KOPT-K1 (cell line): ENCODE measurements around the gene F11R.
"Not testable (repeated sequence)": the region's sequence is repeated elsewhere in the genome, so short reads cannot be mapped to it uniquely, and the experiment has no call there.

Source experiments
- H3K27ac ChIP-seq: fragments of 200-600 bp; sonication (generic); 2 replicates; pipeline ENCODE4 v1.5.1; 2016; ENCODE audit warnings: antibody characterized with exemption, mild to moderate bottlenecking, low read depth, low read length; ENCODE audit not compliant: poor library complexity, severe bottlenecking
- H3K36me3 ChIP-seq: fragments of 200-600 bp; sonication (generic); 2 replicates; pipeline ENCODE4 v1.5.1; 2017; ENCODE audit warnings: antibody characterized with exemption, mild to moderate bottlenecking, low read length, moderate library complexity; ENCODE audit not compliant: insufficient read depth
- H3K9me3 ChIP-seq: fragments of 200-600 bp; sonication (generic); 2 replicates; pipeline ENCODE4 v1.5.1; 2017; ENCODE audit warnings: antibody characterized with exemption, low read length, mild to moderate bottlenecking; ENCODE audit not compliant: insufficient read depth, poor library complexity, severe bottlenecking

F11R gene

DNA sequence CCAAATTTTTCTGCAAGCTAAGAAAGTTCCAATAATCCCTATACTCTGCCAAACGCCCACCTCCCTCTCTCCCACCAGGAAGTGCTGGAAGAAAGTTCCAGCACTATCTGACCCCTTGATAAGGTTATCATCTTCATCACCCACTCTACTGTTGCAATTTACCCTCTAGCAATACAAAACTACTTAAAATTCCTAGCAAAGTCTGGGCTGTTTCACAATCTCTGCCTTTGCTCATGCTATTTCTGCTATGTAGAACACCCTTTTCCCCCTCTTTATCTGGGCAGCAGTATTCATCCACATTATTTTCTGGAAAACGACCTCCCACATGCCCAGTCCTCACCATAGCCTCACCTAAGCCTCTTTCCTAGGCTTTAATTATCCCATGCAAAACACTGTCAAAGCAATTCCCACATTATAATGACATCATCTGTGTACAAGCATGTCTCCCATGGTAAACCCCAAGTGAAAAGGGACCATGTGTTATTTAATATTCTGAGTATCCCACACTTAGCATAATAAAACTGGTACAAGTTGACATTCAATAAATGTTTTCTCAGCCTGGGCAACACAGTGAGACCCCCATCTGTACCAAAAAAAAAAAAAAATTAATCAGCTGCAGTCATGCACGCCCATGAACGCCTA lies 12.0 kb downstream of the F11R start:
- Histone ChIP-seq H3K9me3 (no peaks in the 10 kb centered on the region), H3K27ac (no peak overlapping the region), H3K36me3 (no peaks in the 10 kb centered on the region)

DNA sequence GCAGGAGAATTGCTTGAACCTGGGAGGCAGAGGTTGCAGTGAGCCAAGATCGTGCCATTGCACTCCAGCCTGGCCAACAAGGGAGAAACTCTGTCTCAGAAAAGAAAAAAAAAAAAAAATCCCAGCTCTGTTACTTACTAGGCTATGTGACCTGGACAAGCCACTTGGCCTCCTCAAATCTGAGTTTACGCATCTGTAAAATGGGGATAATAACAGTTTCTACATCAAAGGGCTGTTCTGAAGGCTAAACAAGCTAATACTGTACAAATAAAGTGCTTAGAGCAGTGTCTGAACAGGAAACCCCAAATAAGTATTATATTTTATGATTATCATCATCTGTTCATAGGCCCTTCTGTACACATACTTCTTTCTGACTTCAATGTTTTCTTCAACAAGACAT lies 13.6 kb downstream of the F11R start:
- Histone ChIP-seq H3K9me3 (no peaks in the 10 kb centered on the region), H3K36me3 (no peaks in the 10 kb centered on the region), H3K27ac (no peak overlapping the region)

DNA sequence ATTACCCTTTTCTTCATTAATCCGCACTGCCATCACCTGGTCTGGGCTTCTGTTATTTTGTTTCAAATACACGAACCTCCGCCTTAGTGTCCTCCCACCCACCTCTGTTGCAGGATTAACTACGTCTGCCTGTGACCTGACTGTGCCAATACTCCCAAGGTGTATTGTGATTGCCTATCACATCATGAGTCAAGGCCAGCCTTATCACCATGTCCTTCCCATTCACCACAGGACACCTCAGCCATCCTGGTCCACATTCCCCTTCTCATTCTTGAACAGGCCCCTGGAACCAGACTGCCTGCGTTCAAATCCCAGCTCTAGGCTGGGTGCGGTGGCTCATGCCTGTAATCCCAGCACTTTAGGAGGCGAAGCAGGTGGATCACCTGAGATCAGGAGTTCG lies 14.4 kb downstream of the F11R start:
- no peak overlapping the region for H3K27ac ChIP-seq
- H3K9me3 ChIP-seq: no peaks in the 10 kb centered on the region
- H3K36me3 ChIP-seq: no peaks in the 10 kb centered on the region

DNA sequence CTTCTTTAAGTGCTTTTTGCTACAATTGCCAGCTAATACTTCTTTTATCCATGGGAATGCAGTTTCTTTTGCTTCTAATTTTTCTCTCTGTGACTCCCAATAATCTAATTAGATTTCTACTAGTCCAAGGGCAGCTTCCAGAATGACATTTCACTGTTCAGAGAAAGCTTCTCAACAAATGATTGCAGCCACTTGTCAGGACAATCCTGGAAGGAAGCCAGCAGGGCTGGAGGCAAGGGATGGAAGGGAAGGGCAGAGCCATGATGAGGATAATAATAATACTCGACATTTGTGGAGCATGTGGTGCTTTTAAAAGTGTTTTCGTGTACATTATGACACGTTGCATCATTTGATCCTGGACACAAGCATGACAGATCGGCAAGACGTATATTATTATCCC lies 19.4 kb downstream of the F11R start:
- no peaks in the 10 kb centered on the region for H3K36me3 ChIP-seq
- H3K27ac ChIP-seq: no peak overlapping the region
- no peaks in the 10 kb centered on the region for H3K9me3 ChIP-seq

DNA sequence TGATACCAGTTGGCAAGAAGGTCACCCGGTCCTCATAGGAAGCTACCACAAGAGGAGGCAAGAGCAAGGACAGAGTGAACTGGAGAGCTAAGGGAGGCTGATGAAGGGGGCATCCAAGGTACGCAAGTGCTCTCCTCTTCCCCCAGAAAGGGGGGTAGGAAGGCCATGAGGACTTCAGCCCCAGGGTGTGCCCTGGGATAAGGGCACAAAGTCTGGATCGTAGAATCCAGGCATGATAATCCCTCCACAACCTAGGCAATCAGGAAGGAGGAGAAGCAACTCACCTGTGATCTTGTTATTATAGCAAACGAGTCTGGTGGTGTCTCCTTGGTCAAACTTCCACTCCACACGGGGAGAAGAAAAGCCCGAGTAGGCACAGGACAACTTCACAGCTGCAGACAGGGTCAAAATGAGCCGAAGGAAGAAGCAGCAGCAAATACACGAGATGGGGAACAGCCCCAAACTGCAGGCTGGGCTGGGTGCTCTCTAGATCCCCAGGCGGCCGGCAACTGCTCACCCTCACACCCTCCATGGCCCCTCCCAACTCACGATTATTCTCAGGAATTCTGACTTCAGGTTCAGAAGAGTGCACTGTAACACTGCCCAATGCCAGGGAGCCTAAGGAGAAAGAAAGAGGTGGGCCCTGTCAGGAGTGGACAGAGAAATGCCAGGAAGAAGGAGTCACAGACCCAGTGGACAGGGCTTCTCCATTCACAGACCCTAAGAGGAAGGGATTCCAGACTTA lies 20.0 kb downstream of the F11R start:
- Histone ChIP-seq H3K36me3 (no peaks in the 10 kb centered on the region), H3K27ac (no peak overlapping the region), H3K9me3 (no peaks in the 10 kb centered on the region)

DNA sequence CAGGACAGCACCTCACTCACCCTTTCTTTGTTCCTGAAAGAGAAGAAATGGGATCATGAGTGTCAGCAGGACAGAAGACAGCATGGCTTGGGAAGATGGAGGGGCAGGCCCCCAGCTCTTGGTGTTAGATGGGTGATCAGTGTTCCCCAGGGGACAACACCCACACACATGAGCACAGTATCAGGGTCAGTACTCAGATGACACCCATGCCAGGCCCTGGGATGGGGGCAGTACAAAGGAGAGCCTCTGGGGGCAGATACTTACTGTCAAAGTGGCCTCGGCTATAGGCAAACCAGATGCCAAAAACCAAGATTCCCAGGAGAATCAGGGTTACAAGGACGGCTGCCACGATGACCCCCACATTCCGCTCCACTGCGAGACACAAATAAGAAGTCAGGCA lies 21.6 kb downstream of the F11R start:
- Histone ChIP-seq H3K27ac (no peak overlapping the region), H3K36me3 (no peaks in the 10 kb centered on the region), H3K9me3 (no peaks in the 10 kb centered on the region)

DNA sequence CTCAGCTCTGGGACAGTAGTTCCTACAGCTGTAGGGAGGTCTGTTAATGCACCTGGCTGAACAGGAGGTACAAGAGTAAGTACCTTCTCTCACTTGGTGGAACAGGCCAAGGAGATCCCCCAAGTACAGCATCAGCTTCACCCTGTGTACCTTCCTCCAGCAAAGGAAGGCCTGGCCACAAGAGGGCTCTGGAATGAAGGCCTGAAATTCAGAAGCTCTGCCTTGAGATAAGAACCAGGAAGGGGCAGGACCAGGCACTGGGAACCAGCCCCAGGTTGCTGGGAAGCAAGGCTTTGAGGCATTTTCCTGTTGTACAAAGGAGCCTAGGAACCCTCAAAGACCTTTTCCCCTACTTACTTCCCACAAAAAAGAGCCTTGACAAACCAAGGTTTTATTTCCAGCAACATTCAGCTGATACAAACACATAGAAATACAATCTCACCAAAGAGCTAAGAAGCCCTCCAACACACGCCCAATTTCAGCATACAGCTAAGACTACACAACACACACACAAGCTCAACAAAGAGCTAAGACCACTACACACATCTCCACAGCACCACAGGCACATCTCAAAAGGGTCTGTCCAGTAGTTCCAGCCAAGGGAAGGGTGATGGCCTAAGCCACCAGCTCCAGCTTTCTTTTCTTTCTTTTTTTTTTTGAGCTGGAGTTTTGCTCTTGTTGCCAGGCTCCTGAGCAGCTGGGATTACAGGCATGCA lies 23.5 kb downstream of the F11R start:
- H3K36me3 ChIP-seq: no peaks in the 10 kb centered on the region
- H3K9me3 ChIP-seq: no peaks in the 10 kb centered on the region
- H3K27ac ChIP-seq: no peak overlapping the region

DNA sequence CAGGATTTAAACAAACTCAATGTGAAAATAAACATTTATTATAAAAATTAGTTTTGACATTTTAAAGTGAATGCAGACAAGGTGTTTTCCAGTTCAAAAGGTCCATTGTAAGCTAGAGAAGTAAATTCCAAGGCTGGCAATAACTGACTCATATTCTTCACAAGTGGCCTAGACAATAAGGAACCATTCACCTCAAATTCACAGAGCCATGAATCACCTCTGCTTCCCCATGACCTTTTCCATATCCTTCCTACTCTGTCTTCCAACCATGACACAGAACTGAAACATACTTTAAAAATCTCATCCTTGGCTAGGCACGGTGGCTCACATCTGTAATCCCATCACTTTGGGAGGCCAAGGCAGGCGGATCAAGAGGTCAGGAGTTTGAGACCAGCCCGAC lies 24.8 kb downstream of the F11R start:
- Histone ChIP-seq H3K9me3 (no peaks in the 10 kb centered on the region), H3K27ac (no peak overlapping the region), H3K36me3 (no peaks in the 10 kb centered on the region)

DNA sequence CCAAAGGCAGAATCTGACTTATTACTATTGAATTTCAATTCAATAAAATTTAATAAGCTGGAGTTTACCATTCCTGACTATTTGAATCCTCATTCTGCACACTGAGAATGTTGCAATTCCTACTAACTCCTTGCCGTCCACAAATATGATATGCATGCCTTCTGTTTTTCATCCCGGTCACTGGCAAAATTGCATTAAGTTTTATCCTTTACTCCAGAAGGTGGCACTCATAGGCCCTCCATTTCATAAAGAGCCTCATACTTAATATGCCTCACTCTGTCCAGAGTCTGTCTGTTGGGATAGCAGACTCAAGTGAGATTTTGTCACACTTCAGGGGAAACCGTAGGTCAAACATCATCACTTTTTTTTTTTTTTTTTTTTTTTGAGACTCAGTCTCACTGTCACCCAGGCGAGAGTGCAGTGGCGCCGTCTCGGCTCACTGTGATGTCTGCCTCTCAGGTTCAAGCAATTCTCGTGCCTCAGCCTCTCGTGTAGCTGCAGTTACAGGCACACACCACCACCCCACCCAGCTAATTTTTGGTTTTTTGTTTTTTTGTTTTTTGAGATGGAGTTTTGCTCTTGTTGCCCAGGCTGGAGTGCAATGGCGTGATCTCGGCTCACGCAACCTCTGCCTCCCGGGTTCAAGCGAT lies 27.3 kb downstream of the F11R start:
- H3K36me3 ChIP-seq: no peaks in the 10 kb centered on the region

DNA sequence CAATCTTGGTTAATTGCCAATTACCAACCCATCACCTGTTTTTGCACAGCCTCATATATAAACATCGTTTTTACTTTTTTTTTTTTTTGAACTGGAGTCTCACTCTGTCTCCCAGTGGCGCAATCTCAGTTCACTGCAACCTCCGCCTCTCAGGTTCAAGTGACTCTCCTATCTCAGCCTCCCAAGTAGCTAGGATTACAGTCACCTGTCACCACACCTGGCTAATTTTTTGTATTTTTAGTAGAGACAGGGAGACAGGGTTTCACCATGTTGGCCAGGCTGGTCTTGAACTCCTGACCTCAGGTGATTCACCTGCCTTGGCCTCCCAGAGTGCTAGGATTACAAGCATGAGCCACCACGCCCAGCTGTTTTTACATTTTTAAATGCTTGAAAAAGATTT lies 28.9 kb downstream of the F11R start:
- not testable (repeated sequence) for H3K36me3 ChIP-seq, H3K27ac ChIP-seq, H3K9me3 ChIP-seq

More for the DNA sequence above, 27.3 kb downstream of the F11R start:
- Histone ChIP-seq H3K27ac (no peak overlapping the region), H3K9me3 (no peaks in the 10 kb centered on the region)

DNA sequence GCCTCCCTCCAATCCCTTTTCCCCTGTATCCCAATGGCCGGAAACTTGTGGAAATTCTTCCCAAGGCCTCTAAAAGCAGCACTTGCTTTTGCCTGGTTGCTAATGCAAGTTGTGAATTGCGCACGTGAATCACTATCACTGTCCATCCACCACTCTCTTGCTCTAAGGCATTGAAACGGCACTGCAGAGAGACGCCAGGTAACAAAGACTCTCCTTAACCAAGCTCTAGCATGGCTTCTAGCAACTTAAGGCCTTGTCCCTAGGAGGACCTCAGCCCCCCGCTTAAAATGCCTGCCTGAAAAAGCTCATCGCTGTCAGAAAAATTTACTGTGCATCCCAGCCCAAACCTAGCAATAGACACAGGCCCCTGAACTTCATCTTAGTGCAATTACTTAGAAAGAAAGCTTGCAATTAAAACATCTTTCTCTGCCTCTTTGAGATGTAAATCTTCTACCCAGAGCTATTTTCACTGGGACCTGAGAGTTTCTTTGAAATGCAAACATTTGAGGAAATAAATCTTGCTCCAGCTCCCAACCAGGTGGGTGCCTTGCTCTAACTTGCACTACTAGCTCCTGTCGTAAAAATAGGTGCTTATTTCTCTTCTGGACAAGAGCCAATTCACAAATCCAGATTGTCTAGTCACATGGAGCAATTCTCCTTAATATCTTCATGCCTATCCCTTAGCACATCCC lies 33.4 kb downstream of the F11R start:
- Histone ChIP-seq H3K27ac (no peak overlapping the region), H3K36me3 (no peaks in the 10 kb centered on the region), H3K9me3 (no peaks in the 10 kb centered on the region)

DNA sequence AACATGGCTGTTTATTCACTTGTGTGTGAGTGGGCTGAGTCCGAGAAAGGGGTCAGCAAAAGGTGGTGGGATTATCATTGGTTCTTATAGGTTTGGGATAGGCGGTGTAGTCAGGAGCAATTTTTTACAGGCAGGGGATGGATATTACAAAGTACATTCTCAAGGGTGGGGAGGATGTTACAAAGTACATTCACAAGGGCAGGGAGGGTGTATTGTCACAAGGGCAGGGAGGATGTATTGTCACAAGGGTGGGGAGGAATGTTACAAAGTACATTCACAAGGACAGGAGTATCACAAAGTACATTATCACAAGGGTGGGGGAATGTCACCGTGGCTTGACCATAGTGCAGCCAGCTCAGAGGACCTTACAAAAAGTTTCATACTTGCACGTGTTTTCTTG lies 35.2 kb downstream of the F11R start:
- H3K36me3 ChIP-seq: no peaks in the 10 kb centered on the region
- H3K9me3 ChIP-seq: no peaks in the 10 kb centered on the region
- no peak overlapping the region for H3K27ac ChIP-seq

DNA sequence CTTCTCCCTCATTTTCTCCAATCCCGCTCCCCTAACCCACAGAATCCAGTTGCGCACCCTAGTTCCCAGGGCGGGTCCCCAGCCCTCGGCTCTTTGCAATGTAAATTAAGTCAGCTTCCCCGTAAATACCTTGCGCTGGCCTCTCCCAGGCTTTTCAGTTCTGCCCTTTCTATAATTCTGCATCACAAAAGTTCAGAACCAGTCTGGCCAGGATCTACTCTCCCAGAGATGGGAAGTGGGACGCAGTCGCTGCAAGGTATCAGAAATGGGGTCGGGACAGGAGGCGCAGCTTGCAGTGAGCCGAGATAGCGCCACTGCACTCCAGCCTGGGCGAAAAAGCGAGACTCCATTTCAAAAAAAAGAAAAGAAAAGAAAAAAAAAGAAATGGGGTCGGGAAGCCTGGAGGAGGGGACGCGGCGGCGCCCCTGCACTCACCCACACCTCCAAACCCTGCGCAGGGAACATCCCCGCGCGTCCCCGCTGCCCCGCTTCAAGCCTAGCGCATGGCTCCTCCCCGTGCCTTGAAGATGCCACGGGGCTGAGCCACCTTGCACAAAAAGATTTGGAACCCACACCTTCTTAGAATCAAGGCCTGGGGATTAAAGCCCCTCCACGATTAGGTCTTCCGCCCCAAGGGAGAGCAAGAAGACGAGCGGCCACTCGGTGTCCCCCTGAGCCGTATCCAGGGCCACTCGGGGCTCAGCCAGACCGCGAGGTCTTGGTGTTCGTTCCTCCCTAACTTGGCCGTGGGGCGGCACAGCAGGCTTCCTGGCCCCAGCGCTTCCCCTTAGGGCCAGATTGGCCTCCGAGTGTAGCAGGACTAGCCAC lies 39.2 kb downstream of the F11R start:
- H3K36me3 ChIP-seq: no peaks in the 10 kb centered on the region
- no peak overlapping the region for H3K27ac ChIP-seq
- H3K9me3 ChIP-seq: no peaks in the 10 kb centered on the region

DNA sequence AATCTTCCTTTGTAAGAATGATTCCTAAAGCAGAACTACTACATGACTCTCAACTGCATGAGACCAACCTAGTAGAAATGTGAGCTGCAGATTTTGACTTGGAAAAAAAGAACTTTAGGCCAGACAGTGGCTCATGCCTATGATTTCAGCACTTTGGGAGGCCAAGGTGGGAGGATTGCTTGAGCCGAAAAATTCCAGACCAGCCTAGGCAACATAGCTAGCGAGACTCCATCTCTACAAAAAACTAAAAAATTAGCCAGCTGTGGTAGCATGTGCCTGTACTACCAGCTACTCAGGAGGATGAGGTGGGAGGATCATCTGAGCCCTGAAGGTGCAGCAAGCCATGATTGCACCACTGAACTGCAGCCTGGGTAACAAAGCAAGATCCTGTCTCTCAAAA lies 41.7 kb downstream of the F11R start:
- H3K9me3 ChIP-seq: no peaks in the 10 kb centered on the region
- H3K36me3 ChIP-seq: no peaks in the 10 kb centered on the region
- H3K27ac ChIP-seq: no peak overlapping the region
